Measurements from ENCODE around the gene ALPL.
"Not testable (repeated sequence)": the region's sequence is repeated elsewhere in the genome, so short reads cannot be mapped to it uniquely, and the experiment has no call there.

Gene ALPL

DNA sequence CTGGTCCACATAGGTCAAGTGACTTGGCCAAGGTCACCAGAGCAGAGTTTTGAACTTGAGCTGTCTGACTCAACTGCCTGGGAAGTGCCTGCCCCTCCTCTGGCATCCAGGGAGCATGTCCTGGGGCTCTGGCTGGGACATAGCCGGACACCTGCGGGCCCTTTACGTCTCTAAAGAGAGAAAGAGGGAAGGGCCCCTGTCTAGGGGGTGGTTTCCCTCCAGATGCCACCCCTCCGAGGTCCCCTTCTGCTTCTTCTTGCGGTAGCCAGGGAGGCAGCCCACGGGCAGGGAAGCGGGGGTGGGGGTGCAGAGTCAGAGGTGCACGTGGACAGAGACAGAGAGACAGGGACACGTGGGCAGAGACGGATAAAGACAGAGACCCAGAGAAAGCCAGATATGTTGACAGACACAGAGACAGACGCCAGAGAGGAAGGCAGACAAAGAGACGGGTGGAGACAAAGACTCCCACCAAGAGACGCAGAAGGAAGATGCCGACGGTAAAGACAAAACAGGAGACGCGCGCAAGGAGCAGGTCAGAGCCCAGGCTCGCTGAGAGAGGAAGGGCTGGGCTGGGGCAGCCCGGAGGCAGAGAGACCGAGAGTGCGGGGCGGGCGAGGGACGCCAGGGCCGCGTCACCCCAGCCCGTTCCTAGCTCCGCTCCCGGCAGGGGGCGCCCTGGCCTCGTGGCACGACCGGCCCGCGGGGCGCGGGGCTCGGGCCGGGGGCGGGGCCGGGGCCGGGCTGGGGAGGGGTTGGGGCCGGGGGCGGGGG is 458 bp upstream of the ALPL start:
- DNase-seq = peak; percentile 35

DNA sequence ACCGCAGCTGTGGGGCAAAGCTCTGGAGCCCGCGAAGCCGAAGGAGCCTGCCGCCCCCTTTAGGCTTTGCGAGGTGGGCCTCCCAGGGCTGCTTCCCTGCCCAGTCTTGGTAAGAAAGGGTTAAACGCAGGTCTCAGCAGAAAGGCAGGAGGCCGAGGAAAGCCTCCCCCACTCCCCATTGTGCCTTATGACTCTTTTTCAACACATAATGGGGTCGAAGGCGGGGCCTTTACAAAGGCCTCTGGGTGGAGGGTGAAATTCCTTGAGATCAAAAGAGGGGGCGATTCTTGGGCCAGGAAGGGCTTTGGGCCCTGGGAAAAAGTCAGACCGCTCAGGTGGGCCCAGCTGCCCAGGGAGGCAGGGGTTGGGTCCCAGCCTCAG is 880 bp downstream of the ALPL start:
- no peak for DNase-seq

DNA sequence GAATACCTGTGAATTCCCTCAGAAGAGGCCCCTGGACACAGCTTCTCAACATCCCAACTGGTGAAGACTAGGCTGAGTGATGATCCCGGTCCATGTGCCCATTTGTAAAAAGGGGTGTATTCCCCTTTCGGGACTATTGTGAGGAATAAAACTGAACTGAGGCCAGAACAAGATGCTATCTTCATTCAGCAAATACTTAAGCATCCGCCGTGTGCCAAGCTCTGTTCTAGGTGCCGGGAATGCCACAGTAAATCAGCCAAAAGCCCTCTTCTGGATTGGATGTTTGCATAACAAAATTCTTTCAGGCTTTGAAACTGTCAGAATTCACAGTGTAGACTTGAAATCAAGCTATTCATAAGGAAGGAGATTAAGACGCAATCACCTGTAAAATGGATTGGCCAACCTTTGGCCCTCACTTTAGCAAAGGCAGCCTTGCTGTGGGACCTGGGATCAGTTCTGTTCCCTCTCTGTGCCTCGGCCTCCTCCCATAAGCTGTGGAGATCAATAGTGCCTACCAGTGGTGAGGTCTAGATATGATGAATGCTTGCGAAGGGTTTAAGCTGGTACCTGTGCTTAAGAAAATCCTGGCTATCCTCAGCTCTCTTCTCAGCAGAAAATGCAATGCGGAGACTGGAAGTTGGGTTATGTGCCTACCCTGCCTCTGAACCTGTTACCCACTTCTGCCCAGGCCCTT is 1.8 kb downstream of the ALPL start:
- no peak for DNase-seq

DNA sequence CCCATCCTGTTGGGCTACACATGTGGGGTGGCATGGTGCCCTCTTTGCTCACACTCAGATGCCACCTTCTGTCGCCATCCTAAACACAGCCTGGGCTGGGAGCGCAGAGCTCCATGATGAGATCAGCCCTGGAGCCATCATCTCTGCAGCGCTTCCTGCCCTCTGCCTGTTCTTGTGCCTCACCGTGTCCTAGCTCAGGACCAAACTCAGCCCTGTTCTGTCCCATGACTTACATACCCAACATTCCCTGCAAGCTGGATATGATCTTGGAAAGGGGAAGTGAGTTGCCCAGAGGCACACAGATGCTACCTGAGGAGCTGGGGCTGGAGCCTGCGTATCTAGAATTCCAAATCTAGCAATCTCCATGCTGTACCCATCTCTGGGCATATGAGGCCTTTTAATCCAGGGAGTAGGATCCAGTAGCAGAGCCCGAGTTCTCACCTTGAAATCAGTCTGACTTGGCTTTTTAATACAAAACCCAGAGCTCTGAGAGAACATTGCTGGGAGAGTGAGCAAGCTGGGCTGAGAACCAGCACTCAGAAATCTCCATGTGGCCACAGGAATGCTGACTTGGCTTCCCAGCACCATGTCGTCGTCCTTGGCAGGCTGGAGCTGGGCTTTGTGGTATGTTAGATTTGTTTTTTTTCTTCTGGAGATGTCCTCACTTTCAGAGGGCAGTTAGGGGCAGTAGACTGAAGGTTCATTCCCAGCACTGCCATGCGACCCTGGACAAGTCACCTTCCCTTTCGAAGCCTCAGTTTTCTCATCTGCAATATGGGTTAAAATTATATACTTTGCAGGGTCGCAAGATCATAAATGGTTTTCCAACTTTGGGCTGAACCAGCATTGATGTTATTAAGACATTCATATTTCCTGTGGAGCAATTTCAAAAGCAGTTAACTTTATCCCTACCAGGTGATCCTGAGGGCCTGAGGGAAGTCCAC is 2.6 kb downstream of the ALPL start:
- no peak for DNase-seq

DNA sequence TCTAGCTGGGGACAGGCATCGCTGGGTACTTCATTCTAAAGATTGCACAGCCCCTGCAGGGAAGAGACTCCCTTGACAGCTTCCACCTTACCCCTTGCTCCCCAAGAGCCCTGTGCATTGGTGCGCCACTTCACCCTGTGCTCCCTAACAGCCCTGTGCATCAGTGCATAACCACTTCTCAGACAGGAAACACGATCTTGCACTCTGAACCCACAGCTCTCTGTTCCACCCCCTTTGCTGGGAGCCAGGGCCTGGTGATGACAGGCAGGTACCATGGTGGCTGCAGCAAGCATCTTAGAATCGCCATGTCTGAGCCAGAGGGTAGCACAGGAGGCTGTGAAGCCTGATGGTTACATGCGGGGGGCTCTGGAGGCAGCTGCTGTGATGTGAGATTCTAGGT is 5.0 kb downstream of the ALPL start:
- DNase-seq = no peak

DNA sequence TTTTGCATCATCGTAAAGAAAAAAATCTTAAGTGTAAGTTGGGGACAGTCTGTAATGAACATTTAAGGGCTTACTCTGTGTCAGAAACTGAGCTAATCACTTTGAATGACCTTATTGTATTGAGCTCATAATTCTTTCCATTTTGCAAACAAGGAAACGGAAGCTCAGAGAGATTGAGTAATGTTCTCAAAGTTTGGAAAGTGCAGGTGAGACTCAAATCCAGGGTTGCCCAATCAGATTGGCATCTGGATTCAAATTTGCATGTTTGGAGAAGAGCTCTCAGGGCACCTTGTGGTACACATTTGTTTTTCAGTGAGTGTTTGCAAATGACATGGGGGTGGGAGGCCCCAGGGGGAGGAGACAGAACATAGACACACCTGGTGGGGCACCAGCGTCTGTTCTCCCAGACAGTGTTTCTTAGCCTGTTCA is 8.0 kb downstream of the ALPL start:
- DNase-seq = no peak

DNA sequence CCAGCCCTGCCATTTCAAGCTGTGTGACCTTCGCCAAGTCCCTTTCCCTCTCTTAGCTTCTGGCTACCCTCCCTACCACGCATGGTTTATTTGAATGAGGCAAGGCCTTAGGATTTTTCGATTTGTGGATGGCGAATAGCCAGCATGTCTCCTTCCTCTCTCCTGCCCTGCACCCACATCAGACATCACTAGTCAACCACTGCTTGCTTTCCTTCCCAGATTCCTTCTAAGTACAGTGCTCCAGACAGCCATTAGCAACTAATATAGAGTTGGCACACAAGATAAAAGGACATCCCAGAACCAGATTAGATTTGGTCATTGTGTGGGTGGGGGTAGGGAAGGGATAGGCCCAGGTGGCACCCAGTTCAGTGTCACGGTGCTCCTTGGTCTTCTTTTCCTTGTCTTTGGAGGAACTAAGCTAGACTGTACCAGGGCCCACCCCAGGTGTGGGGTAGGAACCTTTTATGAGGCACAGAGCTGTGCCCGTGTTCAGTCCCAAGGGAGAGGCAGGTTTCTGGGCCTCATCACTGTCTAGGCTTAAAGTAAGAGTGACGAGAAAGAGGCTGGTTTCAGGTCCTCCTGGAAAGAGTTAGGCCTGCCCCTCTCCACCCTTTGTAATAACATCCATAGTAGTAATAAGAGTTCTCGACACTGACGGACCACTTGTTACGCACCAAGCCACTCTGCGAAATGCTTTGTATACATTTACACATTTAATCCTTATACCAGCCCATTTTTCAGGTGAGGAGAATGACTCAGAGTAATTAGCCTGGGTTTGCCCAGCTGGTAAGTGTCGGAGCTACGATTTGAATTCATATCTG is 8.6 kb downstream of the ALPL start:
- DNase-seq = no peak

DNA sequence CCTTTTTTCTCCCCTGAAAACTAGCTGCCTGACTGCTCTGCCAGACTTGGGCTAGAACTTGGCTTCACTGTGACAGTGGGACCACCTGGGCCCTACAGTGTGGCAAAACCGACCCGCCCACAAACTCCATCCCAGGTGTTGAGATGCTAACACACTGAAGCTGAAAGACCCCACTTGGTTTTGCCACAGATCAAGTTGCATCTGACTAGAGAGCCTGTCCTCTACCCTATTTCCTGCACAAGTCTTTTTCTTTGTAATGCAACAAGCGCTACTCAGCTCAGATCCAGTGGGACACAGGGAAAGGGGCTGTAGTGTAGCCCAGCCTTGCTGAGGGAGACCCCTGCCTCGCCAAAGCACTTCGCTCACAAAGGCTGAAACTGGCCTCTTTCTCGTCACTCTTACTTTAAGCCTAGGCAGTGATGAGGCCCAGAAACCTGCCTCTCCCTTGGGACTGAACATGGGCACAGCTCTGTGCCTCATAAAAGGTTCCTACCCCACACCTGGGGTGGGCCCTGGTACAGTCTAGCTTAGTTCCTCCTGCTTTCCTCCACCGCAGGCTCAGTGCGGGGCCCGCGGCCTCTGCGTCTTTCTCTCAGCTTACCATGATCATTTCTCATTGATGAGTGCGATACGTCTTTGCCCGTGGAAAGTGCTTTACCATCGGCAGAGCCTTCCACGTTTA is 9.7 kb downstream of the ALPL start:
- no peak for DNase-seq

DNA sequence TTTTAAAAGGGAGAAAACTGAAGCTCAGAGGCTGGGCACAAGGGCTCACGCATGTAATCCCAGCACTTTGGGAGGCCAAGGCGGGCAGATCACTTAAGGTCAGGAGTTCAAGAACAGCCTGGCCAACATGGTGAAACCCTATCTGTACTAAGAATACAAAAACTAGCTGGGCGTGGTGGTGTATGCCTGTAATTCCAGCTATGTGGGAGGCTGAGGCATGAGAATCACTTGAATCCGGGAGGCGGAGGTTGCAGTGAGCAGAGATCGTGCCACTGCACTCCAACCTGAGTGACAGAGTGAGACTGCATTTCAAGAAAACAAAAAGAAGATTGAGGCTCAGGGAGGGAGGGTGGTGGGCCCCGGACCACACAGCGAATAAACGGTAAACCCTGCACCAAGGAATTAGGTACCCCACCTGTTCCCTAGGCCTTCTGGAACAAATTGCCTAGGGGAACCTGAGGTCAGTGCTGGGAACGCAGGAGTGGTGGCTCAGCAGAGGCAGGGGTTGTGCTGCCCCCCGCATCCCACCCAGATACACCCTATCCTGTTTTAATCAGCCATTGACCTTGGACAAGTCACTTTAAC is 10.4 kb downstream of the ALPL start:
- not testable (repeated sequence) for DNase-seq

DNA sequence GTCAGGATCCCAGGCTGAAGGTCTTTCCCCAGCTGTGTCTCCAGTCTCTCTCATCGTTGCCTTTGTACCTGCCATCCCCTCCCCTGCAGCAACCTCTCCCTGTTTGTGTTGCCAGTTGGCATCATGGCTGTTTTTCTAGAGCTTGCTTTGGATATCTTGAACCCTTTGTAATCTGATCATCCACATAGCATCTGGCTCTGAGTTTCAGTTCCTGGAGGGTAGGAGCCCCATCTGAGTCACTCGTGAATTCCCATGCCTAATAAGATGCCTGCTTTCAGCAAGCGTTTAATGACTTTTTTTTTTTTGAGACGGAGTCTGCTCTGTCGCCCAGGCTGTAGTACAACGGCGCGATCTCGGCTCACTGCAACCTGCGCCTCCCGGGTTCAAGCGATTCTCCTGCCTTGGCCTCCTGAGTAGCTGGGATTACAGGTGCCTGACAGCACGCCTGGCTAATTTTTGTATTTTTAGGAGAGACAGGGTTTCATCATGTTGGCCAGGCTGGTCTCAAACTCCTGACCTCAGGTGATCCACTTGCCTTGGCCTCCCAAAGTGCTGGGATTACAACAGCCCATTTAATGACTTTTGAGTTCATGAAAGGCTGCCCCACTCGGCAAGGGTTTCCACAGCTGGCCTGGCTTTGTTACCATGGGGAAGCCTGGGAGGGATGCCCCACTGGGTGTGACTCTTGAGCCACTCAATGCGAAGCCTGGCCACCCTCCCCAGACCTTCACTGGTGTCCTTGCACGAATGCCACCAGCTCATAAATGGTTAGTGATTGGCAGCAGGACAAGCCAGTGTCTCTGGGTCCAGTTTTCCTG is 11.9 kb downstream of the ALPL start:
- DNase-seq = no peak

DNA sequence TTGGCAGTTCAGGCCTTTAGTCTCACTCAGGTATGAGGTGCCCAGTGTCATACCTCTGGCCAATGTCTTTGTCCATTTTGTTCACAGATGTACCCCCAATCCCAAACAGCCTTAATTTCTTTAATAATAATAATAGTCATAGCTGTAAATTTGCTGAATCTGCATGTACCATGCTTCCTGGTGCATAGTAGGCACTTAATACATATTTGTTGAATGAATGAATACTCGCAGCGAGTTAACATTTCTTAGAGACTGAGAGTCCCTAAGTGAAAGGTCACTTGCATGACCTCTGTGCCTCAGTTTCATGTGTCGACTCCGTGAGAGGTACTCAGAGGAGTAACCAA is 12.5 kb downstream of the ALPL start:
- DNase-seq = no peak

DNA sequence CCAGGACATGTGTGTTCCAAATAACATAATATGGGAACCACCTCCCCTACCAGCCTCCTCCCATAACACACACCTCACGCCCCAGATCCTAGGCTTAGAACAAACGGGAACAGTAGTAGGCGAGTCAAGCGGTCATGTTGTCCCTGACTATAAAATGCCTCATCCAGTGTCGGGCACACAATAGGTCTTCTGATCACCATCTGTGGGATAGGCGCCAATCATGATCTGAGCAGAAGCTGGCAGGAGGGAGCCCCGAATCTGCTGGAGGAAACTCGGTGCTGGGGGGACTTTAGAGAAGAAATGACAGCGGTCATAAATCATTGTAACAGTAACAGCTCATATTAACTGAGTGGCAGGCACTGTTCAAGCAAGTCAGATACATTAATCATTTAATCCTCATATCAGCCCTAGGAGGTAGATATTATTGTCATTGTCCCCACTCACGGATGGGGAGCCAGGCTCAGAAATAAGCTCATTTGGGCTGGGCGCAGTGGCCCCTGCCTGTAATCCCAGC is 13.4 kb downstream of the ALPL start:
- DNase-seq = no peak

DNA sequence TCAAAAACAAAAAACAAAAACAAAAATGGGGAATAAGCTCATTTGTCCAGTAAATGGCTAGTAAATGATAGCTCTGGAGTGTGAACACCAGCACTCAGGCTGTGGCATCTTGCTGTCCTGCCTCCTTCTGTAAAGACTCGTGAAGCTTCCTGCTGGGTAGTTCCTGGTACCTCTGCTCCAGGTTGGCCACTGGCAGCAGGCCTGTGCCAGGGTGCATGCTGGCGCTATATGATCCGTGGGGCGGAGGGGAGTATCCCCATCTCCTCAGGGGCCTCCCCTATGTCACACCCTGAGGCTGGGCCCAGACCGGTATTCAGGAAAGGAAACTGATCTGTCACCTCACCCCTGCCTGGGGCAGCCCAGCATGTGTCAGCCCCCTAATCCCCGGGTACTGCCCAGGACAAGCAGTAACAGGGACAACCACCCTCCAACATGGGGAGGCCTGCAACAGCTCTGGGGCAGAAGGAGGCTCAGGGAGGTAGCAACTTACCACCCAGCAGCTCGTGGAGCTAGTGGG is 14.1 kb downstream of the ALPL start:
- no peak for DNase-seq

DNA sequence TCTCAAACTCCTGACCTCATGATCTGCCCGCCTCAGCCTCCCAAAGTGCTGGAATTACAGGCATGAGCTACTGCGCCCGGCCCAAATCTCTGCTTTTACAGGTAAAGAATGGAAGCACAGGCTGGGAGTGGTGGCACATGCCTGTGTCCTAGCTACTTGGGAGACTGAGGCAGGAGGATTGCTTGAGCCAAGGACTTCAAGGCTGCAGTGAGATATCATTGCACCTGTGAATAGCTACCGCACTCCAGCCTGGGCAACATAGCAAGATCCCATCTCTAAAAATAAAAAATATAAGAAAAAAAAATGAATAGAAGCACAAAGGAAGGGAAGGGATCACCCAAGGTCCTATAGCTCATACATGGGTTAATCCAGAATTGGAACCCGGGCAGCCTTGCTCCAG is 15.0 kb downstream of the ALPL start:
- DNase-seq = no peak

DNA sequence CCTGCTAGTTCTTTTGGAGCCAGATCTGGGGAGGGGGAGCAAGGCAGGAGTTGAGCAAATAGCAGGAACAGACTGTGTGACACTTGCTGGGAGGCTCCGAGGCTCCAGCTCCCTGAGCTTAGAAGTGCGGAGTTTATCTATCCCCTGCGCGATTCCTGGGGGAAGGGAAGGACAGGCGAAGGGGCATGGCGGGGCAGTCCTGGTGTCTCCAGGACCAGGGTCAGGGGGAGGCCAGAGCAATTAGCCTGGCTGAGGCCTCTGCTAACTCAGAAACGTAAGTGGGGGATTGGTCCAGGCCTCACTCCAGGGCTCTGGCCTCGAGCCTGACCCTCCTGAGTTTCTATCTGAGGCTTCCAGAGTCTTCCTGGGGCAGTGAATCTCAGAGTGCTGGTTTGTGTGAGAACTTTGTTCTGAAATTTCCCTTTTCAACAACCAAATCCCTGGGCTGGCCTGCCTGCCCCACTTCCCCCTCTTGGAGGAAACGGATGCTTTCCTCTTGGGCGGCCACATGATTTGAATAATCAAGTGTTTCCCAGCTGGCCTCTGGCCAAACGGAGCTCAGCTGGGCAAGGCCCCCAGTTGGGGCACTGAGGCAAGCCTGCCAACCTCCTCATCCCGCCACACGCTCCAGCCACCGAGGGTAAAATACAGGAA is 15.6 kb downstream of the ALPL start:
- no peak for DNase-seq

DNA sequence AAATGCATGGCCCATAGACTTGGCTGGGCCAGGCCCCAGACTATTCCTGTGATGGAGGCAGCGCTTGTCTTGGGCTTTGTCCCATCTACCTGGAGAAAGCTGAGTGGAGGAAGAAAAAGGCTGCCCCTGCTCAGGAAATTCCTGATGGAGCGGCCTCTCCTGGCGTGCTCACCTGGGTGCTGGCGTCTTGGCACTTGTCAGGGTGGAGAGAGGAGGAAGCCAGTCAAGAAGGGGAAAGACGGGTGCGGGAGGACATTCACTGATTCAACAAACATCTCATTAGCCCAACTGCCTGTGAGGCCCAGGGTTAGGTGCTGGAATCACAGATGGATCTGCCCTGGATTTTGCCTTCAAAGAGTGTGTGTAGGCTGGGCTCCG is 16.1 kb downstream of the ALPL start:
- DNase-seq = no peak

DNA sequence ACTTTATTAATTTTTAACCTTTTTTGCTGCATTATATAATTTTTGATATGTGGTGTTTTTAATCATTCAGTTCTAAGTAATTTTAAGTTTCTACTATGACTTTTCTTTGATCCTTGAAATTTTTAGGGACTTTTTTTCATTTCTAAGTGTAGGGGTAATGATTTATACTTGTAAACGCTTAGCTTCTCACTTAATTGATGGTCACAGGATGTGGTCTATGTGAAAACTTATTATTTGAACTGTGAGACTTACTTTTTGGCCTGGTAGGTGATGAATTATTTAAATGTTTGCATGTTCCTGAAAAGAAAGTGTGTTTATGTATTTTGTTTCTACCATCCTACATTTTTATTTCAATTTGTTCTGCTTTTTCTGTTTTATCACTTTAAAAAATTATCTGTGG is 17.2 kb downstream of the ALPL start:
- no peak for DNase-seq

DNA sequence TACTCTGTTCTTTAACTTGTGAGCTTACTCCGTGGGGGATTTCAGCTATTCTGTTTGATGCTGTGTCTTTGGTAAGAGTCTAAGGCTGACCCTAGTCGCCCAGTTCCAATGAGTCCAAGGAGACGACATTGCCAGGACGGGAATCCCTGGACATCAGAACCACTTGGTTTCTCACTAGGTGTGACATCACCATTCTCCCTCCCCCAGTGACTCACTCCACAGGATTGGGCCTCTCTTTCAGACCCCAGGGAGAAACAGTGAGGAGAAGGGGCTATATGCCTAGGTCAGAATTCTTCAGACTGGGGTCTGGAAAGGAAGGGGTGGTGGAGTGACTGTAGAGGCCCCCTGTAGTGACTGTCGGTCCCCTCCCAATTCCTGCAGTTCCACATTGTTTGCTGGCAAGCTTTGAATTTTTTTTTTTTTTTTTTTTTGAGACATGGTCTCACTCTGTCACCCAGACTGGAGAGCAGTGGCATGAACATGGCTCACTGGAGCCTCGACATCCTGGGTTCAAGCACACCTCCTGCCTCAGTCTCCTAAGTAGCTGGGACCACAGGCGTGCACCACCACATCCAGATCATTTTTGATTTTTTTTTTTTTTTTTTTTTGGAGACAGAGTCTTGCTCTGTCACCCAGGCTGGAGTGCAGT is 21.3 kb downstream of the ALPL start:
- DNase-seq = no peak

DNA sequence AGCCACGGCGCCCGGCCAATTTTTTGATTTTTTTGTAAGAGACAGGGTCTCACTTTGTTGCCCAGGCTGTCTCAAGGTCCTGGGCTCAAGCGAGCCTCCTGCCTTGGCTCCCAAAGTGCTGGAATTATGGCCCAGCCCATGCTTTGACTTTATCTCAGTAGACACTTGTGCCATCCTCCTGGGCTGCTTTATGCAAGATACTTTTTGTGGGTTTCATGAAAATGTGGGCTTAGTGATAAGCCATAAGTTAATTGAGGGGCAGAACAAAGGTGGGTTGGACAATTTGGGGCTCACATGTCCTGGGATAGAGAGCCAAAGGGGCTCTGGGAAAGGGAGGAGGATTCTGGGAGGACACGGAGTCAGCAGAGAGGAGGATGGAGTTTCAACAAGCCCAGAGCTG is 22.0 kb downstream of the ALPL start:
- no peak for DNase-seq
